Central memory CD8-positive, alpha-beta T cell (primary cell): ENCODE results near the gene TRAF2.

Experiments
- ATAC-seq: fragments of 150-1000 bp; cut with Tn5 transposase; replicated peaks from 2 replicates; pipeline ENCODE4 v1.10.0; 2022; ENCODE audit warnings: mild to moderate bottlenecking, moderate FRiP score, moderate number of reproducible peaks; ENCODE audit not compliant: poor library complexity, severe bottlenecking; ENCODE audit errors: extremely low read depth
- DNase-seq, 2 donors: peaks; one replicate each; pipeline ENCODE4 v3.0.0; 2021; ENCODE audit warnings: low spot score in 2 of 2
- H3K27ac Mint-ChIP-seq: one replicate; pipeline ENCODE4 v1.8.0; 2022; ENCODE audit warnings: low read depth, mild to moderate bottlenecking, moderate library complexity, mixed read lengths
- H3K27me3 Mint-ChIP-seq: one replicate; pipeline ENCODE4 v1.8.0; 2022; ENCODE audit warnings: mixed read lengths
- H3K36me3 Mint-ChIP-seq: one replicate; pipeline ENCODE4 v1.8.0; 2022; ENCODE audit warnings: mild to moderate bottlenecking, moderate library complexity, mixed read lengths; ENCODE audit not compliant: insufficient read depth
- H3K4me1 Mint-ChIP-seq: one replicate; pipeline ENCODE4 v1.8.0; 2022; ENCODE audit warnings: mixed read lengths
- H3K4me3 Mint-ChIP-seq: one replicate; pipeline ENCODE4 v1.8.0; 2022; ENCODE audit warnings: mild to moderate bottlenecking, moderate library complexity, mixed read lengths
- H3K9me3 Mint-ChIP-seq: one replicate; pipeline ENCODE4 v1.8.0; 2022; ENCODE audit warnings: mixed read lengths

Gene TRAF2

DNA sequence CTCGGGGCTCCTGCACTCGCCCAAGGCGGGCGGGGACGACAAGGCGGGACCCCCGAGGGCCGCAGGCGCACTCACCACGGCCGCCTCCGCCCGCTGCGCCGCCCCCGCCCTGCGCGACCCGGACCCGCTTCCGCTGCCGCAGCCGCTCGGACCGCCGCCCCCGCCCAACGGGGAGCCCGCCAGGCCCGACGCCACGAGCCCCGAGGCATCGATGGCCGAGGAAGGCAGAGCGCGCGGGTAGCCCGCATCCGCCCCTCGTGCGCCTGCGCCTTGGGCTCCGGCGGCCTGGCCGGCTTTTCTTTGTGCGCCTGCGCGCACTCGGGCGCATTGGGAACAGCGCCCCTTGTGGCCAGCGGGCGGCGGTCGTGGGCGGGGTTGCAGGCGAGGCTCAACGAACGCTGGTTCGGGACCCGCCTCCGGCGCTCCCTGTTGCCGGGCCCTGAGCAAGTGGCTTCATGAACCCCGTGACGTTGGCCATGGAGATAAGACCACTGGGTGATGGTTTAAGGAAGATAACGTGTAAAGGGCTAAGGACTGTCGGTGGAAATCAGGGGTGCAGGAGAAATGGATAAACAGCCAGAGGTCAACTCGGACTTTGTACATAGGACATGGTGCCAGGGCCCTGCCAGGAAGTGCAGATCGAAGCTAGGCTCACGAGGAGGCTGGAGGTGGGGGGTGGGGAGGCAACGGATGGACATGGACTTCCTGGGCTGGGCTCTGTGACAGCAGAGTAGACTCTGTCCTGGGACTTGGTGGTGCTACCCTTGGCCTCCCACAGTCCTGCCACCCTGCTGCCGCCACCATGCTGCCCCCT, 58.4 kb downstream of the TRAF2 start, which contains the start of the genes C8G and FBXW5:
Gene C8G, plus strand, starts transcription at position 725 of the 814 bp plus-strand sequence. Its CDS starts 78 bp downstream, at position 803.
Gene FBXW5, minus strand, starts transcription at position 220 of the 814 bp plus-strand sequence. CDS start 655 bp downstream, outside the sequence.
- ATAC-seq (peak; percentile 78), DNase-seq (peak; percentile 91 to 92)
- H3K27me3 Mint-ChIP-seq = no peaks in the 10 kb centered on the region
- H3K36me3 Mint-ChIP-seq = peaks cover 38% of the 10 kb centered on the region
- H3K27ac Mint-ChIP-seq = peak within 1 kb of the TSS; percentile 89
- H3K4me3 Mint-ChIP-seq = peak within 1 kb of the TSS; percentile 80
- H3K4me1 Mint-ChIP-seq = peaks cover 7% of the 10 kb centered on the region
- H3K9me3 Mint-ChIP-seq = no peaks in the 10 kb centered on the region

DNA sequence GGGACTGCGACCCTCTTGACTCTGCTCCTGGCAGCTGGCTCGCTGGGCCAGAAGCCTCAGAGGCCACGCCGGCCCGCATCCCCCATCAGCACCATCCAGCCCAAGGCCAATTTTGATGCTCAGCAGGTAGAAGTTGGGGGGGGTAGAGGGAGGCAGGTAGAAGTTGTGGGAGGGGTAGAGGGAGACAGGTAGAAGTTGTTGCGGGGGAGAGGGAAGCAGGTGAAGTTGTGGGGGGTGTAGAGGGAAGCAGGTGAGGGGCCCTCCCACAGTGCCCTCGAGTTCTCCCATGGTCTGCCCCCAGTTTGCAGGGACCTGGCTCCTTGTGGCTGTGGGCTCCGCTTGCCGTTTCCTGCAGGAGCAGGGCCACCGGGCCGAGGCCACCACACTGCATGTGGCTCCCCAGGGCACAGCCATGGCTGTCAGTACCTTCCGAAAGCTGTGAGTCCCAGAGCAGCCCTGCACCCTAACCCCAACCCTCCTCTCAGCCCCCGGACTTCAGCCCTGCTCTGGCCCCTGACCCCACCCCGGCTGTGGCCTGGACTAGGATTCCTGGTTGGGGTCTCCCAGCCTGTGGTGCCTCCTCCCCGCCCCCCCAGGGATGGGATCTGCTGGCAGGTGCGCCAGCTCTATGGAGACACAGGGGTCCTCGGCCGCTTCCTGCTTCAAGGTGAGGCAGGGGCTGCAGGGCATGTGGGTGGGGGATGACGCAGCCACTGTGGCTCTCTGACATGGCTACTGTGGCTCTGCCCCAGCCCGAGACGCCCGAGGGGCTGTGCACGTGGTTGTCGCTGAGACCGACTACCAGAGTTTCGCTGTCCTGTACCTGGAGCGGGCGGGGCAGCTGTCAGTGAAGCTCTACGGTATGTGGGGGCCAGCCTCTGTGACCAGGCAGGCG, 59.3 kb downstream of the TRAF2 start:
- peak overlapping the region; percentile 89 for H3K27ac Mint-ChIP-seq
- peak overlapping the region; percentile 80 for H3K4me3 Mint-ChIP-seq

DNA sequence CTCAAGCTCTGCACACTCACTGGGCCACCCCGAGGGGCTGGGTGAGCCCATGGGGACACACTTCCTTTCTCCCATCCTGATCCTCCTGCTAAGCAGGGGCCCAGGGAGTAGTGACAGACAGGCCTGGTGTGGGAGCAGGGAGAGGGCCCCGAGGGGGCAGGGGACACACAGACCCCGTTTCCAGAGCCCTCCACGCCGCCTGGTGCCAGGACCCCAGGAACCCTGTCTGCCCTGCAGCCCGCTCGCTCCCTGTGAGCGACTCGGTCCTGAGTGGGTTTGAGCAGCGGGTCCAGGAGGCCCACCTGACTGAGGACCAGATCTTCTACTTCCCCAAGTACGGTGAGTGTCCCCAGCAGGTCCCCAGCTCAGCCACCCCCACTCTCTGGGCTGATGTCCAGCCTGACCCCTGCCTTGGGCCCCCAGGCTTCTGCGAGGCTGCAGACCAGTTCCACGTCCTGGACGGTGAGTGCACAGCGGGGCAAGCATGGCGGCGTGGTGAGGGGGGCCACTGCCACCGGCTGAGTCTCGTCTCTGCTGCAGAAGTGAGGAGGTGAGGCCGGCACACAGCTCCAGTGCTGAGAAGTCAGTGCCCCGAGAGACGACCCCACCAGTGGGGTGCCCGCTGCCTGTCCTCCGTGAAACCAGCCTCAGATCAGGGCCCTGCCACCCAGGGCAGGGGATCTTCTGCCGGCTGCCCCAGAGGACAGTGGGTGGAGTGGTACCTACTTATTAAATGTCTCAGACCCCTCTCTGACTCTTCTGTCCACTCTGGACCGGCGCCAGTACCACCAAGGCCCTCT, 60.1 kb downstream of the TRAF2 start:
- Mint-ChIP-seq H3K27me3 (no peaks in the 10 kb centered on the region), H3K27ac (no peak overlapping the region), H3K9me3 (no peaks in the 10 kb centered on the region), H3K4me1 (peaks cover 14% of the 10 kb centered on the region), H3K36me3 (peaks cover 31% of the 10 kb centered on the region), H3K4me3 (no peak overlapping the region)
- DNase-seq (no peak), ATAC-seq (no peak)

More for the DNA sequence above, 59.3 kb downstream of the TRAF2 start:
- DNase-seq = no peak
- no peaks in the 10 kb centered on the region for H3K27me3 Mint-ChIP-seq
- H3K4me1 Mint-ChIP-seq = peaks cover 14% of the 10 kb centered on the region
- no peak for ATAC-seq
- peaks cover 36% of the 10 kb centered on the region for H3K36me3 Mint-ChIP-seq
- H3K9me3 Mint-ChIP-seq = no peaks in the 10 kb centered on the region

DNA sequence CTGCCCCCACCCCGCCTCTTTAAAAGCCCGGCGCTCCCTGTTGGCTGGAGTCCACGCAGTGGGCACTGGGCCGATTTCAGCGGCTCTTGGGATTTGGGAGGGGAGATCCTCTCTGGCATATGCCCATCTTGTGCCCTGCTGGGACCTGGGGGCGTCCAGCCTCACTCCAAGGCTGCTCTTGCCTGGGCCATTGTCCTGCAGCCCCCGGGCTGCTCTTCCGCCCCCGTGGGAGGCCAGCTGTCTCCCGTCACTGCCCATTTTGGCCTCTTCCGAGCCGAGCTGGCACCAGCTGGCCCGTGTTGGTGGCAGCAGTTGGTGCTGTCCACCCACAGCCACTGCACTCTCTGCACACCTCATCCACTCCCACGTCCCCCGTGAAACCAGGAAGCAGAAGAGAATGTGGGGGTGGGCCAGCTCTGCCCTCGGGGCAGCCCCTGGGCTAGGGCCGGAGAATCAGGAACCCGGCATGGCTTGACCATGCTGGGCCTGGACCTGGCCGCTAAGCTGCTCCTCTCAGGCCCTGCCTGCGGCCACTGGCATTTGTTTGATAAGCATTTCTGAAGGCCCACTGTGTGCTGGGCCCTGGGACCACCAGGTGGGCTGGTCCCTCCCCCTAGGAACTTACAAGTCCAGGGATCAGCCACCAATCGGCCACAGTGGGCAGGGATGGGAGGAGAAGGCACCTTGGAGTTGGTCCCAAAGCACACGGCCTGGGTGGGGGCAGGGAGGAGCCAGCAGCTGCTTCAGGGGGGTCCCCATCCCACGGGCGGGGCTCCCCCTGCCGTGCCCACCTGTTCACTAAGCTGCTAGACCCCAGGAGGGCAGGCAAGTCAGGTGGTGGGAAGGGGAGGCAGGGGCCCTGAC, 60.9 kb downstream of the TRAF2 start:
- ATAC-seq (no peak), DNase-seq (no peak)
- Mint-ChIP-seq H3K4me1 (peaks cover 14% of the 10 kb centered on the region), H3K9me3 (no peaks in the 10 kb centered on the region), H3K4me3 (peak overlapping the region; percentile 18), H3K27me3 (no peaks in the 10 kb centered on the region), H3K36me3 (peaks cover 28% of the 10 kb centered on the region), H3K27ac (no peak overlapping the region)

DNA sequence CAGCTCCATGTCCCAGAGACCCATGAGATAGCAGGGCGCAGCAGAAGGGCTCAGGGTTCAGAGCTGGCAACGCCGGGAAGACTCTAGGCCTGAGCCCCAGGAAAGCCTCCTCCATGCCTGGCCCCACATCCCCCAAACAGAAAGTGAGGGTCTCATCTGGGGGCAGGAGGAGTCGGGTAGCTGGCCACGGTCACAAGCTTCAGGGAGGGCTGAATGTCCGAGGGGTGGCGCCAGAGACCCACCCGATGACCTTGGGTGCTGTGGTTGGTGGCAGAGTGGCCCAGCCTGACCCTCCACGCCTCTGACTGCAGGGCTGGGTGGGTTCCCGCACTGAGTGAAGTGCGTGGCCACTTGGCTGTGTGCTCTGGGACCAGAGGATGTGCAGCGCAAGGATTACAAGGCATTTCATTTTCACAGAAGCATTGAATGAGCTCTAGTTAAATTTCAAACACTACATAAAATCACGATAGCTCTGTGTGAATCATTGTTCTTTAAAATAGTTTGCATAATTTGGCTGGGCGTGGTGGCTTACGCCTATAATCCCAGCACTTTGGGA, 61.7 kb downstream of the TRAF2 start:
- H3K36me3 Mint-ChIP-seq = peaks cover 25% of the 10 kb centered on the region
- DNase-seq = no peak
- no peaks in the 10 kb centered on the region for H3K9me3 Mint-ChIP-seq
- H3K4me3 Mint-ChIP-seq = peak overlapping the region; percentile 83
- no peaks in the 10 kb centered on the region for H3K27me3 Mint-ChIP-seq
- no peak overlapping the region for H3K27ac Mint-ChIP-seq
- peaks cover 14% of the 10 kb centered on the region for H3K4me1 Mint-ChIP-seq
- ATAC-seq = no peak

DNA sequence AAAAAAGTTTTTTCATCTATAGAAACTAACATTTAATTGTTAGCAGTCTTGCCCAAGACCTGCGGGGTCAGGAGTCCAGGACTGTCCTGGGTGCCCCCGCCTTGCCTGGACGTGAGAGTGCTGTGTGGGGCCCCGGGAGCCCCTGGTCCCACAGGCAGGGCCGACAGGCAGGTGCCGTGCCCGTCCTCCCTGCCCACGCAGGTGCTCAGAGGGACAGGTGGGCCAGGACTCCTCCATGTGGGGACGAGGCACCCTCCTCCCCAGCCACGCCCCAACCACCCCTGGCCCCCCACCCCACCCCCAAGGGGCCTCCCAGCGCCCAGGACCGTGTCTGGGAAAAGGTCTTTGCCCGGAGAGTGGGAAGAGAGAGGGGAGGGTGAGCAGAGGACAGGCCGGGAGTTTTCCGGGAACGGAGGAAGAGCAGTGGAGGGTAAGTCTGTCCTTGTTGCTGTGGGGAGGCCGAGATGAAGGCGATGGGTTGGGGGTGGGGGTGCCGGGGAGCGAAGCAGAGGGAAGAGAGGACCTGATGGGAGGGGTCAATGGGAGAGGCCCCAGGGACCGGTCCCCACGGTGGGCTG, 63.0 kb downstream of the TRAF2 start:
- DNase-seq (no peak), ATAC-seq (no peak)
- peak overlapping the region; percentile 78 for H3K27ac Mint-ChIP-seq
- H3K4me3 Mint-ChIP-seq = peak overlapping the region; percentile 83
- H3K27me3 Mint-ChIP-seq = no peaks in the 10 kb centered on the region
- peaks cover 14% of the 10 kb centered on the region for H3K4me1 Mint-ChIP-seq
- H3K36me3 Mint-ChIP-seq = peaks cover 18% of the 10 kb centered on the region
- H3K9me3 Mint-ChIP-seq = no peaks in the 10 kb centered on the region

DNA sequence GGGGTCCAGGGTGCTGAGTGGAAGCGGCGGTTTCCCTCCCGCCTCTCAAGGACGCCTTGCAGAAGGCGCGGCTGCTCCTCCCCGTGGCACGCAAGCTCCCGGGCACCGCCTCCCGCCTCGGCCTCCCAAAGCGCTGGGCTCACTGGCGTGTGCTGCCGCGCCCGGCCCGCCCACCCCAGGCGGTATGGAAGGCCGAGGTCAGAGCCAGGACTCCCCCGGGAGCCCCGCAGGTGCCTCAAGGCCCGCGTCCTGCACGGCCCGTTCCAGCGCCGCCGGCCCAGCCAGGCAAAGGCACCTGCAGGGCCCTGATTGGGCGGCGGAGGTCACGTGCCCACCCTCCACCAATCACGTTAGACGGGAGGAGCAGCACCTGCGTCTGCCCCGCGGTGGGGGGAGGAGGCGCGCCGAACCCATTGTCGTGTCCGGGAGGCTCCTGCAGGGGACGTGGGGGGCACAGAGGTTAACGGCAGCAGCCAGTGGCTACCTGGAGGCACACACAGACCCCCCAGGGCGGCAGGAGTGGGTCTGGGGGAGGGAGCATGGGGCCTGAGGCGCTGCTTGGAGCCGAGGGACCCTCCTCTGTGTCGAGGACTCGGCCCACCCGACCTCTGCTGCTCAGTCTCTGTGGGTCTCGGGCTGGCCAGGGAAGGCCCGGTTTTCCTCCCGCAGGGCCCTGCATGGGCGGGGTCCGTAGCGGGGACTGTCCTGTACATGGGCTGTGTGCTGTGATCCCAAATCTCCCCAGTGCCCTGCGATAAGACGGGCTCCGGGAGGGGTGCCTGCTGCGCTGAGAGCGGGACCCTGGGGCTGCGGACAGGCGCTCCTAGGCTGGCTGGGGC, 63.7 kb downstream of the TRAF2 start:
- H3K27ac Mint-ChIP-seq = peak overlapping the region; percentile 78

DNA sequence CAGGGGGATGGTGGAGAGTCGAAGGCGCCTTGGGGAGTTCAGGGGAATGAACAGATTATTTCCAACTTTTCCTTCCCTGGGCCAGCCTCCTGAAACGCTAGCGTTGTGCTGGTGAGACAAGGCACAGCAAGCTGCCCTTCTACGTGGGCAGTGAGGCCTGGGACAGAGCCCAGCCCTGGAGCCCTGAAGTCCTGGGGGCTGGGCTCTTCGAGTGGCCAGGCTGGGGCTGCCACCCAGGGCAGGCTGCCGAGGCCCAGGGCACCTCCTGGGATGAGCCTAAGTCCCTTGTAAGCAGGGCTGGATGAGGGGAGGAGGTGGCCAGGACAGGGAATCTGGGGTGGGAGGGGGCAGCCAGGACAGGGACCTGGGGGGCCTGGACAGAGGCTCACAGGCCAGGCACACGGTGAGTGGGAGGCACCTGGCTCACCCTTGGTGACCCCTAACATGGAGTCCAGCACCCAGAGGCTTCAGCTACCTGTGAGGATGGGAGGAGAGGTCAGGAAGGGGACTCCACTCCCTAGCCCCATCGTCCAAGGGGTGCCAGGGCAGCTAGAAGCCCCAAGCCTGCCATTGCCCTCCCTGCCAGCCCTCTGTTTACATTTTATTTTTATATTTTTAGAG, 64.5 kb downstream of the TRAF2 start:
- no peak for DNase-seq
- Mint-ChIP-seq H3K9me3 (no peaks in the 10 kb centered on the region), H3K27me3 (no peaks in the 10 kb centered on the region), H3K27ac (no peak overlapping the region), H3K4me1 (peaks cover 13% of the 10 kb centered on the region), H3K4me3 (peak overlapping the region; percentile 83), H3K36me3 (peaks cover 6% of the 10 kb centered on the region)
- ATAC-seq = no peak

More for the DNA sequence above, 63.7 kb downstream of the TRAF2 start:
- H3K9me3 Mint-ChIP-seq = no peaks in the 10 kb centered on the region
- peaks cover 13% of the 10 kb centered on the region for H3K36me3 Mint-ChIP-seq
- ATAC-seq = peak; percentile 97
- H3K4me3 Mint-ChIP-seq = peak overlapping the region; percentile 83
- H3K27me3 Mint-ChIP-seq = no peaks in the 10 kb centered on the region
- peaks cover 14% of the 10 kb centered on the region for H3K4me1 Mint-ChIP-seq
- DNase-seq = peak; percentile 95 to 97

DNA sequence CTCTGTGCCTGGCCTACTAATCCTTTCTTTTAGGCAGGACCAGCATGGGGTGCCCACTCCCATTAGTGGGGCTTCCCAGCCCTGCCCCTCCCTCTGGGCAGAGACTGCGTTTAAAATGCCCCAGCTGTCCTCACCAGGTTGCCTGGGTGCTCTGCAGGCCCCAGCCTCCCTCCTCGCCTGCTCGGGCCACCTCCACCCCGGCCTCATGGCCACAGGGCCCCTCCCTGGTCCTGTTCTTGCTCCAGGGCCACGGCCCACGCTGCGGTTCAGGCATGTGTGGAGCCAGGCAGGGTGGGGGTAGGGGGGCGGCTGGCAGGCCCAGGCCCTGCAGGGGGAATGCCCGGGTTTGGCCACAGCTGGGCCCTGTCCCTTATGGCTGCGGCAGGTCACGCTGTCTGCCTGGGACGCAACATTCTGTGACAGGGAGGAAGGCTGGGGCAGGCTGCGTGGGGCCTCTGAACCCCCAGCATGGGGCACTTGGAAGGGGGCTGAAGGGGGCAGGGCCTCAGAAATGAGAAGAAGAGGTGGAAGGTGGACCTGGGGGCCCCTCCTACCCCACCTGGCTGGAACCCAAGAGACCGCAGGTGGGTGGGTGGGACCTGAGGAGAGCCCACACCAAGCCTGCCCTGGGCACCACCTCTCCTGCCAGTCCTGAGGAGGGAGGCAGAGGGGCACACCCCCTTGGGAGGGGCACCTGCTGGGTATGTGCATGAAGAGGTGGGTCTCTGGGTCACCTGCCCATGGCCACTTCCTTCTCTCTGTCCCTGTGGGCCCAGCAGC, 65.4 kb downstream of the TRAF2 start, which contains the start of gene LCN12:
Gene LCN12, plus strand, starts transcription at position 733 of the 780 bp plus-strand sequence. CDS start 55 bp downstream, outside the sequence.
- ATAC-seq (no peak), DNase-seq (no peak)
- peaks cover 13% of the 10 kb centered on the region for H3K4me1 Mint-ChIP-seq
- peak within 1 kb of the TSS; percentile 46 for H3K27ac Mint-ChIP-seq
- H3K27me3 Mint-ChIP-seq = no peaks in the 10 kb centered on the region
- no peaks in the 10 kb centered on the region for H3K9me3 Mint-ChIP-seq
- H3K4me3 Mint-ChIP-seq = no peak within 1 kb of the TSS
- peaks cover 6% of the 10 kb centered on the region for H3K36me3 Mint-ChIP-seq
